Stimulated activated CD8-positive, alpha-beta memory T cell treated with anti-CD3 and anti-CD28 coated beads, Interleukin-4, amount 100 ng/mL, for 48 hours (primary cell): ENCODE data around the gene TSPAN19.

Source experiments
- DNase-seq: peaks from one replicate; pipeline ENCODE4 v3.0.0-alpha.2; 2020

Gene TSPAN19

GRCh38 chr12:84998341-84998740, 37.7 kb downstream of the TSPAN19 start:
- DNase-seq: no peak

GRCh38 chr12:84996759-84997158, 39.3 kb downstream of the TSPAN19 start:
- DNase-seq: no peak

DNA sequence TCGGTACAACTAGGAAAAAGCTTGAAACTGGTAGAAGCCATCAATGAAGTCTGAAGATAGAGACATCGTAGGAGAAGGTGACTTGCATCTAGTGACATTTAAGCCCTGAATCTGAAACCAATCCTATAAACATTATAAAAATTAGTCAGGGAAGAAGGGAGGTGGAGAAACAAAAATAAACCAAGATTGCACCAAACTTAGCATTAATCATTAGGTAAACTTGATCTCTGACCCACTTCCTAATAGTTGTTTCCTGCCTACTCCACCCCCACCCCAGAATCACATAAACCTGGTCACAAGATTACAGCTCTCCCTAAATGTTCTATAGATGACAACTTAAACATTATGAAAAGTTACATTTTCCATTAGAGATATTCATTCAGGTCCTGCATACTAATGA, 40.4 kb downstream of the TSPAN19 start:
- no peak for DNase-seq

- no peak for DNase-seq
Observed at GRCh38 chr12:84994426-84994825, 41.7 kb downstream of the TSPAN19 start.

GRCh38 chr12:84986586-84986985, 49.5 kb downstream of the TSPAN19 start:
- DNase-seq: no peak

GRCh38 chr12:84986117-84986516, 50.0 kb downstream of the TSPAN19 start:
- DNase-seq: no peak

- DNase-seq: no peak
Observed at GRCh38 chr12:84983289-84983688, 52.8 kb downstream of the TSPAN19 start.

- no peak for DNase-seq
Observed at GRCh38 chr12:84982888-84983287, 53.2 kb downstream of the TSPAN19 start.

- no peak for DNase-seq
Observed at GRCh38 chr12:84978921-84979320, 57.2 kb downstream of the TSPAN19 start.

DNA sequence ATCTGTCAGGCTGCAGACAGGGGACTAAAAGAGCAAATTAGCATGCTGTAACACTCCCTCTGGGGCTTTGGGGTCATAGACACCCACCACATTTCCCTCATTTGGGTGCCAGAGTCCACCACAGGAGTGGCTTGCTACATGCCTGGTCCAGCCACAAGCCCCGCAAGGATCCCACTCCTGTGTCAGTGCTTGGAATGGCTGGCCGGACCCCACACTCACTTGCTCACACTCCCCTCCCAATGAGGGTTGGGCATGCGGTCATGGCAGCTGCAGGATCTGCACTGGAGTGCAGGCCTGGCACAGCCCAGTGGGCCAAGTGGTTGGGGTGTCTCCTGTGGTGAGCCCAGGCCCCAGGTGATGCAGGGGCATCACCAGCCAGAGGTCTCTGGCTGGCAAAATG, 59.9 kb downstream of the TSPAN19 start:
- DNase-seq: no peak

DNA sequence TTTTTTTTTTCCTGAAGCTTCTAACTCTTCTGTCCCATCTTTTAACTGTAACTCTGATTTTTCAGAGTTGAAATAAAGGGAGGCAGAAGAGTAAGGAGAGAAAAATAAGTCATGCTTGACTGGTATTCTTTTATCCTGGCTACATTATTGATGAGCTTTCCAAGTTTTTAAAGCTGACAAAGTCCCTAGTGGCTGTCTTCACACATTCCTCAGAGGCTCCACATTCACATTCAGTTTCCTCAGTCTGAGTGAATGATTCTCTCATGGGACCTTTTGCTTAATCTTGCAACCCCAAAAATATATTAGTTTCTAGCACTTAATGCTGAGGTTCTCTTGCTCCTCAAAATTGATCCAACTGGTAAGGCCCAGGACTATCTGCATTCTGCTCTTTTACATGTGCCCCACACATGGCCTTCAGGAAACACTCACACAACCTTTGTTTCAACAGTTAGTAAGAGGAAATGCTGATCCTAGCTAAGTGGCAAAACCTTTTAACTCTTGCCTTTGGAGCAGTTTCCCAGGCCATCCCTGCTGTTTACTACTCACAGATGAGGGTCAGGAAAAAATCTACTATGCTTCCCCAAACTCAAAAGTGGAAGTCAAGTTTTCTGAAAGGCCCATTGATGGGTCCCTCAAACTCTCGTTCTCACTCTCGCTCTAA, 61.8 kb downstream of the TSPAN19 start:
- no peak for DNase-seq

GRCh38 chr12:84973026-84973425, 63.1 kb downstream of the TSPAN19 start:
- no peak for DNase-seq

DNA sequence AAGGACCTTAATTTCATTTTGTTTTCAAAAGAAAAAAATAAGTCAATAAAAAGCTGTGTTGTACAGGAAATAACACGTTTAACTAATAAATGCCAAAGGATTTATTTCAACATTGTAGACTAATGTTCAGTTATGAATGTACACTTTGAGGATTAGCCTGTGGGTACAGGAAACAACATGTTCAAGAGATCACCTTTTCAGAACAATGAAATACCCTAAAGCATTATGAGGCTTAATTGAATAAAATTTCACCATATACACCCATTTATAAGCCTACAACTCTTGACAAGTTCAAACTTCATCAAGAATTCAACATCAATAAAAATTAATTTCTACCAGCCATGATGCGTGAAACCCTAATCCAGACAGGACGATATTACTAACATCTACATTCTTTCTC, 66.9 kb downstream of the TSPAN19 start:
- DNase-seq: no peak
